HepG2 (cell line): ENCODE measurements around the gene ARPC5. TPM values are rescaled to one million over a fixed set of nuclear protein-coding genes. Genes with fewer than 3 reads are reported as not detected.

Source experiments
- ATAC-seq: fragments of 200-7000 bp; cut with Tn5 transposase; 3 replicates; pipeline ENCODE4 v1.9.1; 2020; ENCODE audit warnings: mild to moderate bottlenecking, moderate library complexity
- BruUV-seq: library from RNA; stranded (reverse); fragments of 400-500 nt; replicated peaks from 2 replicates; lab custom pipeline; 2021; lab: Mats Ljungman, UMichigan
- CTCF ChIA-PET: fragments of 300-600 bp; formaldehyde crosslinking; extraction: SDS; loops from one replicate; lab custom pipeline; 2021; ENCODE audit warnings: low total read pairs, inconsistent platforms, low intra/inter-chr PET ratio; lab: Yijun Ruan, JAX
- POLR2A ChIA-PET: fragments of 350-600 bp; sonication (Branson Sonifier 250); formaldehyde crosslinking; loops from one replicate; lab custom pipeline; 2020; ENCODE audit warnings: antibody characterized with exemption, inconsistent platforms; lab: Yijun Ruan, JAX
- DNase-seq: peaks from one replicate; pipeline ENCODE4 v3.0.0-alpha.2; 2015; ENCODE audit warnings: low spot score
- FAIRE-seq: peaks from 3 replicates; lab custom pipeline; 2011; peaks lifted over from hg19 to GRCh38; lab: Jason Lieb, UNC
- H2AFZ ChIP-seq: one replicate; pipeline ENCODE4 v1.6.1; 2011; ENCODE audit warnings: low read length, inconsistent platforms
- H3K27ac ChIP-seq: fragments of 300-600 bp; 3 replicates; pipeline ENCODE4 v1.8.0; 2011; ENCODE audit warnings: mixed run types, mild to moderate bottlenecking, mixed read lengths, low read length, inconsistent platforms; ENCODE audit not compliant: insufficient read depth; ENCODE audit errors: extremely low read length
- H3K27me3 ChIP-seq, 2 experiments: fragments of 200-600 bp in 1 of 2; 2 replicates in 1 of 2; 3 replicates in 1 of 2; pipeline versions ENCODE4 v1.6.0 to v1.8.0; 2011; ENCODE audit warnings: low read length in 2 of 2, mild to moderate bottlenecking in 2 of 2, moderate library complexity in 2 of 2, inconsistent platforms in 1 of 2; ENCODE audit not compliant: insufficient read depth in 2 of 2, control insufficient read depth in 1 of 2
- H3K36me3 ChIP-seq, 2 experiments: fragments of 200-600 bp in 1 of 2; replicated peaks in 1 of 2; 2 replicates in 1 of 2; 3 replicates in 1 of 2; pipeline versions ENCODE4 v1.5.1 to v1.8.0; 2011; ENCODE audit warnings: low read length in 2 of 2, inconsistent platforms in 1 of 2; ENCODE audit not compliant: insufficient read depth in 2 of 2, control insufficient read depth in 1 of 2
- H3K4me1 ChIP-seq: 2 replicates; pipeline ENCODE4 v1.5.1; 2012; ENCODE audit warnings: low read length, inconsistent platforms; ENCODE audit not compliant: insufficient read depth
- H3K4me2 ChIP-seq: 2 replicates; pipeline ENCODE4 v1.6.0; 2011; ENCODE audit warnings: low read depth, low read length, inconsistent platforms
- H3K4me3 ChIP-seq, 3 experiments: fragments of 200-600 bp in 1 of 3; sonication (generic), shearing (Covaris generic) in 1 of 3; replicated peaks in 1 of 3; 2 replicates each; pipeline ENCODE4 v1.5.1; 2011 to 2016; ENCODE audit warnings: low read length in 3 of 3, inconsistent platforms in 2 of 3, low read depth in 2 of 3, mild to moderate bottlenecking in 2 of 3, control low read depth in 1 of 3, mixed read lengths in 1 of 3; ENCODE audit not compliant: insufficient read depth in 1 of 3
- H3K79me2 ChIP-seq: one replicate; pipeline ENCODE4 v1.6.1; 2011; ENCODE audit warnings: low read length, inconsistent platforms; ENCODE audit not compliant: insufficient read depth
- H3K9ac ChIP-seq: 2 replicates; pipeline ENCODE4 v1.6.0; 2011; ENCODE audit warnings: mild to moderate bottlenecking, low read depth, low read length, inconsistent platforms; ENCODE audit not compliant: insufficient read depth
- H3K9me3 ChIP-seq: 2 replicates; pipeline ENCODE4 v1.5.1; 2012; ENCODE audit warnings: mild to moderate bottlenecking, low read length
- H4K20me1 ChIP-seq: 2 replicates; pipeline ENCODE4 v1.6.0; 2011; ENCODE audit warnings: inconsistent platforms, mild to moderate bottlenecking, low read length, moderate library complexity; ENCODE audit not compliant: insufficient read depth
- ATF7-NPFF ChIP-seq: sonication (generic); formaldehyde crosslinking; IDR thresholded peaks from 2 replicates; pipeline ENCODE4 v1.8.1; 2023; ENCODE audit warnings: mild to moderate bottlenecking, low read depth, missing genetic modification reagents, moderate library complexity
- DR1 ChIP-seq: sonication (generic); formaldehyde crosslinking; IDR thresholded peaks from 2 replicates; pipeline ENCODE4 v1.8.0; 2021; ENCODE audit warnings: mild to moderate bottlenecking, missing genetic modification reagents, inconsistent platforms
- JDP2 ChIP-seq: sonication (generic); formaldehyde crosslinking; IDR thresholded peaks from 2 replicates; pipeline ENCODE4 v1.8.1; 2022; ENCODE audit warnings: missing genetic modification reagents, borderline replicate concordance
- MTA3 ChIP-seq: sonication (generic); formaldehyde crosslinking; IDR thresholded peaks from 2 replicates; pipeline ENCODE4 v1.4.0; 2020; ENCODE audit warnings: missing genetic modification reagents
- PRPF4 ChIP-seq: fragments of 200-400 bp; formaldehyde crosslinking; IDR thresholded peaks from 2 replicates; pipeline ENCODE4 v1.6.1; 2016; ENCODE audit warnings: low read length, low read depth; ENCODE audit not compliant: poor library complexity, severe bottlenecking
- REL ChIP-seq: sonication (generic); formaldehyde crosslinking; conservative IDR thresholded peaks from 2 replicates; pipeline ENCODE4 v1.8.0; 2022; ENCODE audit warnings: mild to moderate bottlenecking, missing genetic modification reagents, moderate library complexity
- TMF1 ChIP-seq: sonication (generic); formaldehyde crosslinking; IDR thresholded peaks from 2 replicates; pipeline ENCODE4 v1.8.1; 2022; ENCODE audit warnings: low read depth, missing genetic modification reagents
- ZNF224 ChIP-seq: sonication (generic); formaldehyde crosslinking; IDR thresholded peaks from 2 replicates; pipeline ENCODE4 v1.5.0; 2020; ENCODE audit warnings: mild to moderate bottlenecking, missing genetic modification reagents
- ZNF367 ChIP-seq: sonication (generic); formaldehyde crosslinking; IDR thresholded peaks from 2 replicates; pipeline ENCODE4 v1.4.0; 2020; ENCODE audit warnings: missing genetic modification reagents, borderline replicate concordance
- ZNF460 ChIP-seq: sonication (generic); formaldehyde crosslinking; IDR thresholded peaks from 2 replicates; pipeline ENCODE4 v1.5.1; 2020; ENCODE audit warnings: missing genetic modification reagents, mild to moderate bottlenecking, borderline replicate concordance
- ZNF607 ChIP-seq: sonication (generic); formaldehyde crosslinking; IDR thresholded peaks from 2 replicates; pipeline ENCODE4 v1.5.1; 2020; ENCODE audit warnings: missing genetic modification reagents, mild to moderate bottlenecking, borderline replicate concordance
- ZNF615 ChIP-seq: sonication (generic); formaldehyde crosslinking; IDR thresholded peaks from 2 replicates; pipeline ENCODE4 v1.5.0; 2020; ENCODE audit warnings: mild to moderate bottlenecking, missing genetic modification reagents, borderline replicate concordance
- whole genome bisulfite sequencing: methylation state at CpG from one replicate; pipeline ENCODE4 v1.1.6; 2017; ENCODE audit warnings: low lambda C conversion rate; 5-methylcytosine and 5-hydroxymethylcytosine counted together
- in situ Hi-C: cut with HindIII; loops from 2 replicates; pipeline ENCODE4 v1.10.0; 2017; ENCODE audit warnings: low pct_unique_long_range_greater_than_20kb; ENCODE audit not compliant: extremely low pct_ligation_motif_present
- intact Hi-C: fragments of 100-400 bp; cut with micrococcal nuclease; formaldehyde crosslinking; loops from one replicate; pipeline ENCODE4 v1.10.0; 2022; ENCODE audit not compliant: unreplicated experiment
- polyA plus RNA-seq, 8 experiments: library from polyadenylated mRNA; depleted of rRNA in 3 of 8; stranded (reverse) in 7 of 8; unstranded in 1 of 8; fragments of >200 nt; fragmentation: Illumina TruSeq in 4 of 8; extraction: Trizol in 4 of 8; gene quantifications; 2 replicates each; pipeline versions ENCODE4 v1.2.1 to v1.2.3, GENCODE V29; 2011 to 2016; ENCODE audit warnings: low read depth in 4 of 8, missing spikeins in 1 of 8, mixed read lengths in 1 of 8; ENCODE audit not compliant: insufficient read depth in 1 of 8
- total RNA-seq, 5 experiments: library from RNA; depleted of rRNA; stranded (reverse); fragments of >200 nt; fragmentation: Illumina TruSeq; extraction: Trizol; gene quantifications; 2 replicates each; pipeline ENCODE4 v1.2.3, GENCODE V29; 2016; ENCODE audit warnings: low read depth in 1 of 5
- TF ChIP-seq, protein P1 (sequence below): sonication (generic); formaldehyde crosslinking; IDR thresholded peaks from 2 replicates; pipeline ENCODE4 v1.5.0; 2020; ENCODE audit warnings: mild to moderate bottlenecking, missing genetic modification reagents
- TF ChIP-seq, protein P2 (sequence below): sonication (generic); formaldehyde crosslinking; IDR thresholded peaks from 2 replicates; pipeline ENCODE4 v1.4.0; 2020; ENCODE audit warnings: low read depth, missing genetic modification reagents
- TF ChIP-seq, protein P3 (sequence below): sonication (generic); formaldehyde crosslinking; IDR thresholded peaks from 2 replicates; pipeline ENCODE4 v1.8.0; 2022; ENCODE audit warnings: missing genetic modification reagents, mild to moderate bottlenecking, moderate library complexity, borderline replicate concordance

The ARPC5 gene
- total and polyA plus RNA-seq, 2 of the 13 experiments (the other 11 are each of a cell fraction or from before 2014, with no cell fraction given): 48.4 to 106 TPM

DNA sequence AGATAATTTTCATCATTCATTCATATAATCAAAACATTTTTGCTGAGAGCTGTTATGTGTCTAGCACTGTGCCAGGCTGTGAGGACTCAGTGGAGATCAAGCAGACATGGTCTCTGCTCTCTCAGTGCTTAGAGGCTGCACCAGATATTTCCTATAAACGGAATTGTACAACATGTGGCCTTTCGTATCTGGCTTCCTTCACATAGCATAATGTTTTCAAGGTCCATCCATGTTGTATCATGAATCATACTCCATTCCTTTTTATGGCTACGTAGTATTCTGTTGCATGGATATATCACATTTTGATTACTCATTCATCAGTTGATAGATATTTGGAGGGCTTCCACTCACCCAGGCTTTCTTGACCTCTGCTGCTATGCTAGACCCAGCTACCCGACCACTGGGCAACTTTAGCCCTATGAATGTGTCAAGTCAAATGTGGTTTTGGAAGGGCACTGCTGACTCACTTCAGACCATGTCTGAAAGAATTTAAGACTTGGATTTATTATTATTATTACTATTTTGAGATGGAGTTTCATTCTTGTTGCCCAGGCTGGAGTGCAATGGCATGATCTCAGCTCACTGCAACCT, 63.8 kb downstream of the ARPC5 start:
- Histone ChIP-seq H3K4me1 (peaks cover 18% of the 10 kb centered on the region), H4K20me1 (no peaks in the 10 kb centered on the region), H3K9me3 (no peaks in the 10 kb centered on the region), H3K36me3 (no peaks in the 10 kb centered on the region), H3K4me2 (no peak overlapping the region), H2AFZ (no peak overlapping the region), H3K79me2 (no peaks in the 10 kb centered on the region), H3K4me3 (no peak overlapping the region), H3K27me3 (no peaks in the 10 kb centered on the region), H3K27ac (no peak overlapping the region), H3K9ac (no peak overlapping the region)
- no TSS peak for BruUV-seq
- TF ChIP-seq, protein P1, sequence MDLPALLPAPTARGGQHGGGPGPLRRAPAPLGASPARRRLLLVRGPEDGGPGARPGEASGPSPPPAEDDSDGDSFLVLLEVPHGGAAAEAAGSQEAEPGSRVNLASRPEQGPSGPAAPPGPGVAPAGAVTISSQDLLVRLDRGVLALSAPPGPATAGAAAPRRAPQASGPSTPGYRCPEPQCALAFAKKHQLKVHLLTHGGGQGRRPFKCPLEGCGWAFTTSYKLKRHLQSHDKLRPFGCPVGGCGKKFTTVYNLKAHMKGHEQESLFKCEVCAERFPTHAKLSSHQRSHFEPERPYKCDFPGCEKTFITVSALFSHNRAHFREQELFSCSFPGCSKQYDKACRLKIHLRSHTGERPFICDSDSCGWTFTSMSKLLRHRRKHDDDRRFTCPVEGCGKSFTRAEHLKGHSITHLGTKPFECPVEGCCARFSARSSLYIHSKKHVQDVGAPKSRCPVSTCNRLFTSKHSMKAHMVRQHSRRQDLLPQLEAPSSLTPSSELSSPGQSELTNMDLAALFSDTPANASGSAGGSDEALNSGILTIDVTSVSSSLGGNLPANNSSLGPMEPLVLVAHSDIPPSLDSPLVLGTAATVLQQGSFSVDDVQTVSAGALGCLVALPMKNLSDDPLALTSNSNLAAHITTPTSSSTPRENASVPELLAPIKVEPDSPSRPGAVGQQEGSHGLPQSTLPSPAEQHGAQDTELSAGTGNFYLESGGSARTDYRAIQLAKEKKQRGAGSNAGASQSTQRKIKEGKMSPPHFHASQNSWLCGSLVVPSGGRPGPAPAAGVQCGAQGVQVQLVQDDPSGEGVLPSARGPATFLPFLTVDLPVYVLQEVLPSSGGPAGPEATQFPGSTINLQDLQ (CRISPR knock-in tag): no peak
- TF ChIP-seq ATF7-NPFF (CRISPR knock-in tag): no peak
- TF ChIP-seq, protein P2, sequence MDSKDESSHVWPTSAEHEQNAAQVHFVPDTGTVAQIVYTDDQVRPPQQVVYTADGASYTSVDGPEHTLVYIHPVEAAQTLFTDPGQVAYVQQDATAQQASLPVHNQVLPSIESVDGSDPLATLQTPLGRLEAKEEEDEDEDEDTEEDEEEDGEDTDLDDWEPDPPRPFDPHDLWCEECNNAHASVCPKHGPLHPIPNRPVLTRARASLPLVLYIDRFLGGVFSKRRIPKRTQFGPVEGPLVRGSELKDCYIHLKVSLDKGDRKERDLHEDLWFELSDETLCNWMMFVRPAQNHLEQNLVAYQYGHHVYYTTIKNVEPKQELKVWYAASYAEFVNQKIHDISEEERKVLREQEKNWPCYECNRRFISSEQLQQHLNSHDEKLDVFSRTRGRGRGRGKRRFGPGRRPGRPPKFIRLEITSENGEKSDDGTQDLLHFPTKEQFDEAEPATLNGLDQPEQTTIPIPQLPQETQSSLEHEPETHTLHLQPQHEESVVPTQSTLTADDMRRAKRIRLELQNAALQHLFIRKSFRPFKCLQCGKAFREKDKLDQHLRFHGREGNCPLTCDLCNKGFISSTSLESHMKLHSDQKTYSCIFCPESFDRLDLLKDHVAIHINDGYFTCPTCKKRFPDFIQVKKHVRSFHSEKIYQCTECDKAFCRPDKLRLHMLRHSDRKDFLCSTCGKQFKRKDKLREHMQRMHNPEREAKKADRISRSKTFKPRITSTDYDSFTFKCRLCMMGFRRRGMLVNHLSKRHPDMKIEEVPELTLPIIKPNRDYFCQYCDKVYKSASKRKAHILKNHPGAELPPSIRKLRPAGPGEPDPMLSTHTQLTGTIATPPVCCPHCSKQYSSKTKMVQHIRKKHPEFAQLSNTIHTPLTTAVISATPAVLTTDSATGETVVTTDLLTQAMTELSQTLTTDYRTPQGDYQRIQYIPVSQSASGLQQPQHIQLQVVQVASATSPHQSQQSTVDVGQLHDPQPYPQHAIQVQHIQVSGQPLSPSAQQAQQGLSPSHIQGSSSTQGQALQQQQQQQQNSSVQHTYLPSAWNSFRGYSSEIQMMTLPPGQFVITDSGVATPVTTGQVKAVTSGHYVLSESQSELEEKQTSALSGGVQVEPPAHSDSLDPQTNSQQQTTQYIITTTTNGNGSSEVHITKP: no peak
- TF ChIP-seq, protein P3, sequence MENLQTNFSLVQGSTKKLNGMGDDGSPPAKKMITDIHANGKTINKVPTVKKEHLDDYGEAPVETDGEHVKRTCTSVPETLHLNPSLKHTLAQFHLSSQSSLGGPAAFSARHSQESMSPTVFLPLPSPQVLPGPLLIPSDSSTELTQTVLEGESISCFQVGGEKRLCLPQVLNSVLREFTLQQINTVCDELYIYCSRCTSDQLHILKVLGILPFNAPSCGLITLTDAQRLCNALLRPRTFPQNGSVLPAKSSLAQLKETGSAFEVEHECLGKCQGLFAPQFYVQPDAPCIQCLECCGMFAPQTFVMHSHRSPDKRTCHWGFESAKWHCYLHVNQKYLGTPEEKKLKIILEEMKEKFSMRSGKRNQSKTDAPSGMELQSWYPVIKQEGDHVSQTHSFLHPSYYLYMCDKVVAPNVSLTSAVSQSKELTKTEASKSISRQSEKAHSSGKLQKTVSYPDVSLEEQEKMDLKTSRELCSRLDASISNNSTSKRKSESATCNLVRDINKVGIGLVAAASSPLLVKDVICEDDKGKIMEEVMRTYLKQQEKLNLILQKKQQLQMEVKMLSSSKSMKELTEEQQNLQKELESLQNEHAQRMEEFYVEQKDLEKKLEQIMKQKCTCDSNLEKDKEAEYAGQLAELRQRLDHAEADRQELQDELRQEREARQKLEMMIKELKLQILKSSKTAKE (CRISPR knock-in tag): no peak
- TF ChIP-seq MTA3: no peak
- TF ChIP-seq ZNF460 (CRISPR knock-in tag): no peak
- no peak for TF ChIP-seq JDP2 (CRISPR knock-in tag)
- TF ChIP-seq ZNF607 (CRISPR knock-in tag): no peak
- no peak for TF ChIP-seq REL
- no peak for TF ChIP-seq ZNF224
- no peak for TF ChIP-seq ZNF615
- no peak for TF ChIP-seq ZNF367
- TF ChIP-seq TMF1 (CRISPR knock-in tag): no peak
- TF ChIP-seq PRPF4: no peak
- no peak for TF ChIP-seq DR1 (CRISPR knock-in tag)
- in situ Hi-C loops: loop anchor here (25.0 kb wide), 1 partner anchor 284 kb away; no protein-coding TSS in a partner anchor
- ATAC-seq: no peak
- WGBS: 57% methylated on average over 4 of the region's 4 CpGs
- intact Hi-C loops: no loop called here
- FAIRE-seq: no peak
- CTCF ChIA-PET: no interaction called here
- POLR2A ChIA-PET: interaction anchor here (0.7 kb wide), 1 partner anchor 93 kb away, joined by 4 read pairs; no protein-coding TSS in a partner anchor
- DNase-seq: no peak
